IMR-90 (cell line): ENCODE data around the gene OR52W1. TPM values are rescaled to one million over a fixed set of nuclear protein-coding genes. Genes with fewer than 3 reads are reported as not detected.

Experiments used
- ATAC-seq: fragments of 200-7000 bp; cut with Tn5 transposase; 2 replicates; pipeline ENCODE4 v1.9.1; 2020; ENCODE audit warnings: low read depth, mild to moderate bottlenecking, moderate library complexity
- BruUV-seq: library from RNA; stranded (reverse); fragments of 400-500 nt; replicated peaks from 2 replicates; lab custom pipeline; 2021; lab: Mats Ljungman, UMichigan
- CTCF ChIA-PET: fragments of 300-600 bp; formaldehyde crosslinking; extraction: SDS; loops from one replicate; lab custom pipeline; 2021; ENCODE audit warnings: antibody characterized with exemption; lab: Yijun Ruan, JAX
- POLR2A ChIA-PET: fragments of 300-600 bp; sonication (Branson Sonifier 250); formaldehyde crosslinking; loops from one replicate; lab custom pipeline; 2022; ENCODE audit warnings: antibody characterized with exemption; ENCODE audit not compliant: unreplicated experiment; lab: Charles Lee
- DNase-seq: peaks from one replicate; pipeline ENCODE4 v3.0.0; 2013
- H2AFZ ChIP-seq: replicated peaks from 2 replicates; pipeline ENCODE3; 2013; ENCODE audit warnings: low read length, mild to moderate bottlenecking; ENCODE audit not compliant: poor library complexity
- H2AK5ac ChIP-seq: 2 replicates; pipeline ENCODE4 v1.6.1; 2013; ENCODE audit warnings: low read depth, low read length, inconsistent platforms
- H2AK9ac ChIP-seq: replicated peaks from 2 replicates; pipeline ENCODE3; 2013; ENCODE audit warnings: mild to moderate bottlenecking, low read depth, low read length, moderate library complexity; ENCODE audit not compliant: poor library complexity
- H2BK120ac ChIP-seq: 2 replicates; pipeline ENCODE4 v1.6.1; 2013; ENCODE audit warnings: low read depth, low read length, inconsistent platforms
- H2BK15ac ChIP-seq: 3 replicates; pipeline ENCODE4 v1.6.1; 2013; ENCODE audit warnings: low read depth, low read length, inconsistent platforms
- H2BK20ac ChIP-seq: 2 replicates; pipeline ENCODE4 v1.6.1; 2013; ENCODE audit warnings: low read depth, mild to moderate bottlenecking, inconsistent platforms, low read length, moderate library complexity
- H2BK5ac ChIP-seq: 2 replicates; pipeline ENCODE4 v1.6.1; 2013; ENCODE audit warnings: mild to moderate bottlenecking, low read depth, low read length, inconsistent platforms; ENCODE audit not compliant: poor library complexity, severe bottlenecking
- H3K14ac ChIP-seq: replicated peaks from 2 replicates; pipeline ENCODE4 v1.6.1; 2013; ENCODE audit warnings: low read depth, low read length, inconsistent platforms
- H3K18ac ChIP-seq: 2 replicates; pipeline ENCODE4 v1.6.1; 2013; ENCODE audit warnings: low read depth, low read length, control low read depth
- H3K23ac ChIP-seq: 2 replicates; pipeline ENCODE4 v1.6.1; 2013; ENCODE audit warnings: low read depth, low read length, inconsistent platforms
- H3K27ac ChIP-seq: 2 replicates; pipeline ENCODE4 v1.5.1; 2013; ENCODE audit warnings: mild to moderate bottlenecking, control low read depth, low read length; ENCODE audit not compliant: insufficient read depth
- H3K27me3 ChIP-seq: 2 replicates; pipeline ENCODE4 v1.6.1; 2013; ENCODE audit warnings: low read length; ENCODE audit not compliant: control insufficient read depth, insufficient read depth
- H3K36me3 ChIP-seq: 2 replicates; pipeline ENCODE4 v1.6.1; 2013; ENCODE audit warnings: low read length, mixed read lengths; ENCODE audit not compliant: control insufficient read depth, insufficient read depth
- H3K4ac ChIP-seq: 2 replicates; pipeline ENCODE4 v1.6.1; 2013; ENCODE audit warnings: low read depth, low read length, inconsistent platforms
- H3K4me1 ChIP-seq: 2 replicates; pipeline ENCODE4 v1.6.1; 2013; ENCODE audit warnings: low read length, mixed read lengths; ENCODE audit not compliant: control insufficient read depth, insufficient read depth
- H3K4me2 ChIP-seq: 2 replicates; pipeline ENCODE4 v1.6.1; 2013; ENCODE audit warnings: low read depth, mild to moderate bottlenecking, control low read depth, low read length, moderate library complexity
- H3K4me3 ChIP-seq: 2 replicates; pipeline ENCODE4 v1.5.1; 2013; ENCODE audit warnings: low read depth, mild to moderate bottlenecking, control low read depth, low read length, moderate library complexity; ENCODE audit not compliant: insufficient read depth
- H3K56ac ChIP-seq: 2 replicates; pipeline ENCODE4 v1.6.1; 2013; ENCODE audit warnings: low read length, inconsistent platforms; ENCODE audit not compliant: insufficient read depth; ENCODE audit errors: extremely low read depth
- H3K79me1 ChIP-seq, 2 experiments: 2 replicates each; pipeline ENCODE4 v1.6.1; 2013; ENCODE audit warnings: low read length in 2 of 2, inconsistent platforms in 1 of 2, low read depth in 1 of 2
- H3K9ac ChIP-seq: 2 replicates; pipeline ENCODE4 v1.6.1; 2013; ENCODE audit warnings: low read depth, low read length, control low read depth
- H3K9me1 ChIP-seq: 2 replicates; pipeline ENCODE4 v1.6.1; 2013; ENCODE audit warnings: low read length, inconsistent platforms; ENCODE audit not compliant: insufficient read depth
- H3K9me3 ChIP-seq: 2 replicates; pipeline ENCODE4 v1.6.1; 2013; ENCODE audit warnings: low read length; ENCODE audit not compliant: control insufficient read depth, insufficient read depth
- H4K20me1 ChIP-seq: 2 replicates; pipeline ENCODE4 v1.6.1; 2013; ENCODE audit warnings: low read length, inconsistent platforms; ENCODE audit not compliant: insufficient read depth
- H4K5ac ChIP-seq: 2 replicates; pipeline ENCODE4 v1.6.1; 2013; ENCODE audit warnings: mild to moderate bottlenecking, low read depth, low read length, control low read depth
- H4K8ac ChIP-seq, 2 experiments: 2 replicates each; pipeline ENCODE4 v1.6.1; 2013; ENCODE audit warnings: low read depth in 2 of 2, low read length in 2 of 2, control low read depth in 1 of 2, inconsistent platforms in 1 of 2
- H4K91ac ChIP-seq: 2 replicates; pipeline ENCODE4 v1.6.1; 2013; ENCODE audit warnings: low read depth, low read length, inconsistent platforms; ENCODE audit not compliant: insufficient read depth
- BHLHE40 ChIP-seq: fragments of 150-350 bp; IDR thresholded peaks from 2 replicates; pipeline ENCODE4 v1.6.1; 2016; ENCODE audit warnings: mild to moderate bottlenecking, low read depth, low read length
- CEBPB ChIP-seq: IDR thresholded peaks from 2 replicates; pipeline ENCODE4 v1.6.1; 2012; ENCODE audit warnings: low read depth, low read length, improper control_type of control experiment
- CHD1 ChIP-seq: IDR thresholded peaks from 2 replicates; pipeline ENCODE4 v1.6.1; 2012; ENCODE audit warnings: low read depth, low read length, improper control_type of control experiment
- FOS ChIP-seq: fragments of 150-350 bp; IDR thresholded peaks from 2 replicates; pipeline ENCODE4 v1.6.1; 2016; ENCODE audit warnings: low read depth, low read length
- MAFK ChIP-seq: IDR thresholded peaks from 2 replicates; pipeline ENCODE4 v1.6.1; 2012; ENCODE audit warnings: low read depth, low read length, improper control_type of control experiment
- MAZ ChIP-seq: IDR thresholded peaks from 2 replicates; pipeline ENCODE4 v1.6.1; 2012; ENCODE audit warnings: low read depth, mild to moderate bottlenecking, low read length, improper control_type of control experiment, moderate library complexity, borderline replicate concordance
- MXI1 ChIP-seq: IDR thresholded peaks from 2 replicates; pipeline ENCODE4 v1.6.1; 2012; ENCODE audit warnings: low read depth, mild to moderate bottlenecking, low read length, moderate library complexity, borderline replicate concordance
- NFE2L2 ChIP-seq: fragments of 150-350 bp; IDR thresholded peaks from 2 replicates; pipeline ENCODE4 v1.6.1; 2016; ENCODE audit warnings: low read depth, mild to moderate bottlenecking, low read length
- POLR2A ChIP-seq: IDR thresholded peaks from 2 replicates; pipeline ENCODE4 v1.6.1; 2012; ENCODE audit warnings: mild to moderate bottlenecking, low read depth, low read length
- RAD21 ChIP-seq: IDR thresholded peaks from 2 replicates; pipeline ENCODE4 v1.6.1; 2012; ENCODE audit warnings: low read length, improper control_type of control experiment
- RCOR1 ChIP-seq: IDR thresholded peaks from 2 replicates; pipeline ENCODE4 v1.6.1; 2012; ENCODE audit warnings: mild to moderate bottlenecking, low read length, improper control_type of control experiment; ENCODE audit not compliant: insufficient replicate concordance
- RFX5 ChIP-seq: IDR thresholded peaks from 2 replicates; pipeline ENCODE4 v1.8.0; 2012; ENCODE audit warnings: low read depth, mild to moderate bottlenecking, low read length, moderate library complexity
- SMC3 ChIP-seq: fragments of 150-350 bp; IDR thresholded peaks from 2 replicates; pipeline ENCODE4 v1.6.1; 2016; ENCODE audit warnings: low read depth, mild to moderate bottlenecking, antibody characterized with exemption, low read length, moderate library complexity
- WGBS, 2 experiments: methylation state at CpG; one replicate each; pipeline versions ENCODE4 v1.1.5 to v1.1.7; 2013; ENCODE audit warnings: missing lambda C conversion rate in 2 of 2; ENCODE audit not compliant: insufficient read length in 1 of 2; ENCODE audit errors: extremely low coverage in 2 of 2; 5-methylcytosine and 5-hydroxymethylcytosine counted together
- dilution Hi-C: fragments of 300-500 bp; cut with HindIII; formaldehyde crosslinking; loops from one replicate; pipeline ENCODE4 v1.14.3; 2018; ENCODE audit warnings: low sequenced_read_pairs; ENCODE audit not compliant: unreplicated experiment
- in situ Hi-C: fragments of 300-500 bp; cut with MboI; formaldehyde crosslinking; loops from 3 replicates; pipeline ENCODE4 v1.14.3; 2019; ENCODE audit warnings: low sequenced_read_pairs, inconsistent platforms, mixed read lengths
- intact Hi-C: fragments of 100-400 bp; cut with micrococcal nuclease; formaldehyde crosslinking; loops from 2 replicates; pipeline ENCODE4 v1.10.0; 2022
- polyA plus RNA-seq, 3 experiments: library from polyadenylated mRNA; depleted of rRNA; stranded (reverse); fragments of >200 nt; gene quantifications; 2 replicates each; pipeline ENCODE4 v1.2.3, GENCODE V29; 2012; ENCODE audit warnings: low replicate concordance in 1 of 3
- total RNA-seq: library from RNA; depleted of rRNA; stranded (reverse); fragments of >200 nt; gene quantifications from 2 replicates; pipeline ENCODE4 v1.2.3, GENCODE V29; 2012
- TF ChIP-seq, protein P1 (sequence below): conservative IDR thresholded peaks from 2 replicates; pipeline ENCODE4 v1.5.1; 2012; ENCODE audit warnings: mild to moderate bottlenecking, low read depth, low read length, improper control_type of control experiment
- TF ChIP-seq, protein P2 (sequence below): fragments of 150-350 bp; IDR thresholded peaks from 2 replicates; pipeline ENCODE4 v1.6.1; 2017; ENCODE audit warnings: mild to moderate bottlenecking, antibody characterized with exemption, low read length, low read depth
- TF ChIP-seq, protein P3 (sequence below): fragments of 150-350 bp; IDR thresholded peaks from 2 replicates; pipeline ENCODE4 v1.6.1; 2016; ENCODE audit warnings: low read depth, mild to moderate bottlenecking, low read length, moderate library complexity, borderline replicate concordance

The OR52W1 gene
- total and polyA plus RNA-seq, 2 of the 4 experiments (the other 2 are of a cell fraction): not detected

DNA sequence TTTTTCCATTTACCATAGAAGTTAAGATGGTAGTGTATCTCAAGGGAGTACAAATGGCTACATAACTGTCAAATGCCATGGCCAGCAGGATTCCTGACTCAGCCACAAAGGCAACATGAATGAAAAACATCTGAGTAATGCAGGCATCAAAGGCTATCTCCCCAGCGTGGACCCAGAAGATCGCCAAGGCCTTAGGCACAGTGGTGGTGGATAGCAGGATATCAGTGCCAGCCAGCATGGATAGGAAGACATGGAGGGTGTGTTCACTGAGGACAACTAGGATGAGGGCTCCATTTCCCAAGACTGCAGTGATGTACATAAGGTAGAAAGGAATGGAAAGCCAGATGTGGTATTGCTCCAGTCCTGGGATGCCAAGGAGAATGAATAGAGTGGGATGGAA, 46.9 kb upstream of the OR52W1 start:
- H3K4me1 ChIP-seq: no peaks in the 10 kb centered on the region
- no peak overlapping the region for H3K18ac ChIP-seq
- no peak overlapping the region for H2AK9ac ChIP-seq
- no peaks in the 10 kb centered on the region for H4K20me1 ChIP-seq
- H3K27me3 ChIP-seq: no peaks in the 10 kb centered on the region
- in situ Hi-C loops: no loop called here
- H3K4me3 ChIP-seq: no peak overlapping the region
- intact Hi-C loops: no loop called here
- no peaks in the 10 kb centered on the region for H3K9me1 ChIP-seq
- no peak overlapping the region for H2AK5ac ChIP-seq
- TF ChIP-seq BHLHE40 (no peak), MAZ (no peak), RCOR1 (no peak), RFX5 (no peak), NFE2L2 (no peak), CEBPB (no peak), FOS (no peak), MXI1 (no peak), POLR2A (no peak), RAD21 (no peak), SMC3 (no peak), MAFK (no peak), CHD1 (no peak)
- TF ChIP-seq, protein P1, sequence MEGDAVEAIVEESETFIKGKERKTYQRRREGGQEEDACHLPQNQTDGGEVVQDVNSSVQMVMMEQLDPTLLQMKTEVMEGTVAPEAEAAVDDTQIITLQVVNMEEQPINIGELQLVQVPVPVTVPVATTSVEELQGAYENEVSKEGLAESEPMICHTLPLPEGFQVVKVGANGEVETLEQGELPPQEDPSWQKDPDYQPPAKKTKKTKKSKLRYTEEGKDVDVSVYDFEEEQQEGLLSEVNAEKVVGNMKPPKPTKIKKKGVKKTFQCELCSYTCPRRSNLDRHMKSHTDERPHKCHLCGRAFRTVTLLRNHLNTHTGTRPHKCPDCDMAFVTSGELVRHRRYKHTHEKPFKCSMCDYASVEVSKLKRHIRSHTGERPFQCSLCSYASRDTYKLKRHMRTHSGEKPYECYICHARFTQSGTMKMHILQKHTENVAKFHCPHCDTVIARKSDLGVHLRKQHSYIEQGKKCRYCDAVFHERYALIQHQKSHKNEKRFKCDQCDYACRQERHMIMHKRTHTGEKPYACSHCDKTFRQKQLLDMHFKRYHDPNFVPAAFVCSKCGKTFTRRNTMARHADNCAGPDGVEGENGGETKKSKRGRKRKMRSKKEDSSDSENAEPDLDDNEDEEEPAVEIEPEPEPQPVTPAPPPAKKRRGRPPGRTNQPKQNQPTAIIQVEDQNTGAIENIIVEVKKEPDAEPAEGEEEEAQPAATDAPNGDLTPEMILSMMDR: no peak
- TF ChIP-seq, protein P2, sequence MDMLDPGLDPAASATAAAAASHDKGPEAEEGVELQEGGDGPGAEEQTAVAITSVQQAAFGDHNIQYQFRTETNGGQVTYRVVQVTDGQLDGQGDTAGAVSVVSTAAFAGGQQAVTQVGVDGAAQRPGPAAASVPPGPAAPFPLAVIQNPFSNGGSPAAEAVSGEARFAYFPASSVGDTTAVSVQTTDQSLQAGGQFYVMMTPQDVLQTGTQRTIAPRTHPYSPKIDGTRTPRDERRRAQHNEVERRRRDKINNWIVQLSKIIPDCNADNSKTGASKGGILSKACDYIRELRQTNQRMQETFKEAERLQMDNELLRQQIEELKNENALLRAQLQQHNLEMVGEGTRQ: no peak
- TF ChIP-seq, protein P3, sequence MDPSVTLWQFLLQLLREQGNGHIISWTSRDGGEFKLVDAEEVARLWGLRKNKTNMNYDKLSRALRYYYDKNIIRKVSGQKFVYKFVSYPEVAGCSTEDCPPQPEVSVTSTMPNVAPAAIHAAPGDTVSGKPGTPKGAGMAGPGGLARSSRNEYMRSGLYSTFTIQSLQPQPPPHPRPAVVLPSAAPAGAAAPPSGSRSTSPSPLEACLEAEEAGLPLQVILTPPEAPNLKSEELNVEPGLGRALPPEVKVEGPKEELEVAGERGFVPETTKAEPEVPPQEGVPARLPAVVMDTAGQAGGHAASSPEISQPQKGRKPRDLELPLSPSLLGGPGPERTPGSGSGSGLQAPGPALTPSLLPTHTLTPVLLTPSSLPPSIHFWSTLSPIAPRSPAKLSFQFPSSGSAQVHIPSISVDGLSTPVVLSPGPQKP: no peak
- no peaks in the 10 kb centered on the region for H3K9me3 ChIP-seq
- no peak overlapping the region for H4K5ac ChIP-seq
- H2BK120ac ChIP-seq: no peak overlapping the region
- POLR2A ChIA-PET: no interaction called here
- no TSS peak for BruUV-seq
- H3K23ac ChIP-seq: no peak overlapping the region
- H3K56ac ChIP-seq: no peak overlapping the region
- no peak overlapping the region for H2AFZ ChIP-seq
- no peak for DNase-seq
- no peak overlapping the region for H4K8ac ChIP-seq
- dilution Hi-C loops: no loop called here
- ATAC-seq: no peak
- no peaks in the 10 kb centered on the region for H3K79me1 ChIP-seq
- H2BK5ac ChIP-seq: no peak overlapping the region
- H3K36me3 ChIP-seq: no peaks in the 10 kb centered on the region
- no peak overlapping the region for H3K9ac ChIP-seq
- no CpG with 5 or more reads among the region's 2 CpGs for WGBS, 2 experiments
- H4K91ac ChIP-seq: no peak overlapping the region
- no peak overlapping the region for H3K27ac ChIP-seq
- H2BK20ac ChIP-seq: no peak overlapping the region
- H3K4ac ChIP-seq: no peak overlapping the region
- CTCF ChIA-PET: no interaction called here
- H3K4me2 ChIP-seq: no peak overlapping the region
- no peak overlapping the region for H3K14ac ChIP-seq
- no peak overlapping the region for H2BK15ac ChIP-seq
